Activated CD8-positive, alpha-beta T cell treated with anti-CD3 and anti-CD28 coated beads for 36 hours (primary cell): Measurements from ENCODE around the gene PECR. TPM values are rescaled to one million over a fixed set of nuclear protein-coding genes. Genes with fewer than 3 reads are reported as not detected.

Experiments used
- ATAC-seq: fragments of 200-7000 bp; cut with Tn5 transposase; one replicate; pipeline ENCODE4 v1.10.0; 2021; ENCODE audit warnings: mild to moderate bottlenecking, moderate library complexity
- CTCF ChIA-PET: fragments of 350-600 bp; sonication (Branson Sonifier 250); formaldehyde crosslinking; loops from one replicate; lab custom pipeline; 2021; ENCODE audit warnings: antibody characterized with exemption; lab: Charles Lee
- POLR2A ChIA-PET: fragments of 350-600 bp; sonication (Branson Sonifier 250); formaldehyde crosslinking; loops from one replicate; lab custom pipeline; 2021; ENCODE audit warnings: antibody characterized with exemption; lab: Charles Lee
- DNase-seq: peaks from one replicate; pipeline ENCODE4 v3.0.0-alpha.2; 2020
- H3K27ac Mint-ChIP-seq: one replicate; pipeline ENCODE4 v1.8.0; 2021; ENCODE audit warnings: mild to moderate bottlenecking, mixed read lengths
- H3K27me3 Mint-ChIP-seq: one replicate; pipeline ENCODE4 v1.8.0; 2021; ENCODE audit warnings: mixed read lengths
- H3K36me3 Mint-ChIP-seq: one replicate; pipeline ENCODE4 v1.8.0; 2021; ENCODE audit warnings: low read depth, mixed read lengths
- H3K4me1 Mint-ChIP-seq: one replicate; pipeline ENCODE4 v1.8.0; 2021; ENCODE audit warnings: low read depth, mixed read lengths
- H3K4me3 Mint-ChIP-seq: one replicate; pipeline ENCODE4 v1.8.0; 2021; ENCODE audit warnings: mild to moderate bottlenecking, moderate library complexity, mixed read lengths
- H3K9me3 Mint-ChIP-seq: one replicate; pipeline ENCODE4 v1.8.0; 2021; ENCODE audit warnings: mixed read lengths
- CTCF ChIP-seq: fragments of 200-600 bp; IDR thresholded peaks from one replicate; pipeline ENCODE4 v1.8.0; 2022; ENCODE audit warnings: antibody characterized with exemption, mild to moderate bottlenecking
- intact Hi-C: fragments of 100-400 bp; cut with micrococcal nuclease; formaldehyde crosslinking; loops from one replicate; pipeline ENCODE4 v1.10.0; 2022
- total RNA-seq, 2 experiments: library from RNA; stranded (reverse); gene quantifications; one replicate each; pipeline ENCODE4 v1.2.3, GENCODE V29; 2021

PECR gene
- total RNA-seq, 2 experiments from 2014 or later, result 21.1 to 22.5 TPM

DNA sequence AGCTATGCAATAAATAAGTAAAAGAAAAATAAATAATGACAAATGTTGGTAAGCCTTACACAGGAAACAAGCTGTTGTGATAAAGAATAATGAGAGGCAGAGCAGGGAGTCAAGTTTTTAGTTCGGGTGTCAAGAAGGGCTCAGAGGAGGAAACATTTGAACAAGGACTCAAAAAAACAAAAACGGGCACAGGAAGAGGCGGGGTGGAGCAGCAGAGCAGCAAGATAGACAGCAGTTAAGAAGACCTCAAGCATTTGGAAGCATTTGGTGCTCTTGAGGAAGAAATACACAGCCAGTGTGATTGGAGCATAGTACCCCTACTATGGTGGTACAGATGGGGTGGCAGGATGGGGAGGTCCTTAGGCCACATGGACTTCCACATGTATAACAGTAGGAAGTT lies 2.9 kb upstream of the PECR start:
- Mint-ChIP-seq H3K27me3 (no peaks in the 10 kb centered on the region), H3K27ac (peak overlapping the region; percentile 86), H3K36me3 (no peaks in the 10 kb centered on the region), H3K4me3 (peak overlapping the region; percentile 24), H3K4me1 (peaks cover 53% of the 10 kb centered on the region), H3K9me3 (no peaks in the 10 kb centered on the region)
- ChIA-PET POLR2A (interaction anchor here (1.4 to 7.0 kb wide), 3 partner anchors 8 to 33 kb away, joined by 3 to 41 read pairs (median 20); partner anchors contain the start of gene XRCC5), CTCF (interaction anchor here (0.7 to 4.1 kb wide), 7 partner anchors 9 to 52 kb away, joined by 3 to 18 read pairs (median 4); partner anchors contain the start of gene XRCC5)
- intact Hi-C loops, result no loop called here
- DNase-seq, result peak; percentile 37
- TF ChIP-seq CTCF, result no peak
- peak; percentile 15 for ATAC-seq

GRCh38 chr2:216083464-216084281 lies 2.1 kb upstream of the PECR start:
- H3K27me3 Mint-ChIP-seq, result no peaks in the 10 kb centered on the region
- intact Hi-C loops, result no loop called here
- no peak for ATAC-seq
- no peaks in the 10 kb centered on the region for H3K9me3 Mint-ChIP-seq
- ChIA-PET CTCF (interaction anchor here (0.8 to 4.1 kb wide), 7 partner anchors 10 to 77 kb away, joined by 3 to 18 read pairs (median 3); partner anchors contain the start of gene XRCC5), POLR2A (interaction anchor here (0.5 to 7.0 kb wide), 7 partner anchors 9 to 418 kb away, joined by 3 to 41 read pairs (median 4); partner anchors contain the start of gene XRCC5)
- H3K36me3 Mint-ChIP-seq, result no peaks in the 10 kb centered on the region
- H3K4me1 Mint-ChIP-seq, result peaks cover 51% of the 10 kb centered on the region
- peak; percentile 30 for DNase-seq
- no peak overlapping the region for H3K4me3 Mint-ChIP-seq
- H3K27ac Mint-ChIP-seq, result peak overlapping the region; percentile 62
- TF ChIP-seq CTCF, result no peak

DNA sequence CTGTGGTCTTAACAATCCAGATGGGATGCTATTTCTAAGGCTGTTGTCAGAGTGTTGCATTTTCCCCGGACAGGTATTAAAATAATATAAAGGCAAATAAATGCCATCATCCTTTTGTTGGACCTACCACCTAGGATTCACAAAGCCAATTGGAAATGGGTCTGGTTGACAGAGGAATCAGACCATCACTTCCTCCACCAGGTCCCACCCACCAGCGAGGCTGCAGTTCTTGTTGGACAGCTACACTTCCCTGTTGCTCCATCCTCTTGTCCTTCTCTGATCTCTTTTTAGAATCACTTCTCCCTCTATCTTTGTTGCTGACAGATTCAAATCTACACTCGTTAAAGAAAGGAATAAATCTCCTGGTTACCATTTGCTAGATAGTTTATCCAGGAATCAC lies 1.2 kb upstream of the PECR start:
- TF ChIP-seq CTCF, result no peak
- ATAC-seq (no peak), DNase-seq (peak; percentile 41)
- ChIA-PET POLR2A (interaction anchor here (0.6 to 7.0 kb wide), 4 partner anchors 10 to 1387 kb away, joined by 3 to 41 read pairs (median 12); partner anchors contain the start of gene XRCC5), CTCF (interaction anchor here (1.4 to 4.1 kb wide), 3 partner anchors 24 to 32 kb away, joined by 4 to 18 read pairs (median 11); partner anchors contain the start of gene XRCC5)
- intact Hi-C loops, result no loop called here
- Mint-ChIP-seq H3K36me3 (no peaks in the 10 kb centered on the region), H3K27ac (peak overlapping the region; percentile 84), H3K4me3 (peak overlapping the region; percentile 89), H3K27me3 (no peaks in the 10 kb centered on the region), H3K9me3 (no peaks in the 10 kb centered on the region), H3K4me1 (peaks cover 54% of the 10 kb centered on the region)

- DNase-seq, result peak; percentile 17
- Mint-ChIP-seq H3K9me3 (no peaks in the 10 kb centered on the region), H3K27me3 (no peaks in the 10 kb centered on the region), H3K27ac (peak overlapping the region; percentile 84), H3K36me3 (no peaks in the 10 kb centered on the region), H3K4me3 (peak overlapping the region; percentile 89), H3K4me1 (peaks cover 55% of the 10 kb centered on the region)
- peak; percentile 14 for ATAC-seq
- intact Hi-C loops, result no loop called here
- POLR2A ChIA-PET, result interaction anchor here (0.6 to 7.0 kb wide), 4 partner anchors 11 to 38 kb away, joined by 5 to 41 read pairs (median 14); partner anchors contain the start of gene XRCC5
- TF ChIP-seq CTCF, result no peak
- CTCF ChIA-PET, result interaction anchor here (0.7 to 4.1 kb wide), 9 partner anchors 12 to 48 kb away, joined by 3 to 18 read pairs (median 5); partner anchors contain the start of gene XRCC5
These were observed 605 bp upstream of the PECR start for GRCh38 chr2:216082117-216082711.
